SK-N-MC (cell line): ENCODE measurements around the gene ME3.
A peak's percentile ranks its signal among the peaks of the same experiment; 100 is the strongest.

Experiments
- DNase-seq: peaks from one replicate; pipeline ENCODE4 v3.0.0-alpha.2; 2011; ENCODE audit warnings: low read depth, low spot score
- H3K27ac ChIP-seq: fragments of 200-600 bp; sonication (generic); 2 replicates; pipeline ENCODE4 v1.5.1; 2016; ENCODE audit warnings: mixed run types
- H3K36me3 ChIP-seq: fragments of 200-600 bp; sonication (generic); 2 replicates; pipeline ENCODE4 v1.6.1; 2017; ENCODE audit warnings: antibody characterized with exemption, low read length, mixed read lengths; ENCODE audit not compliant: insufficient read depth
- H3K4me3 ChIP-seq: fragments of 200-600 bp; sonication (generic); 2 replicates; pipeline ENCODE4 v1.5.1; 2016
- H3K9ac ChIP-seq: fragments of 200-600 bp; sonication (generic); 2 replicates; pipeline ENCODE4 v1.8.0; 2017; ENCODE audit warnings: mixed run types, mixed read lengths; ENCODE audit not compliant: insufficient read length
- H3K9me3 ChIP-seq: fragments of 200-600 bp; sonication (generic); 2 replicates; pipeline ENCODE4 v1.6.1; 2017; ENCODE audit warnings: low read depth, mild to moderate bottlenecking, antibody characterized with exemption, low read length, moderate library complexity, mixed read lengths
- EZH2 ChIP-seq: fragments of 200-600 bp; sonication (generic); IDR thresholded peaks from one replicate; pipeline ENCODE4 v1.6.1; 2017; ENCODE audit warnings: antibody characterized with exemption
- FOXP2 ChIP-seq: optimal IDR thresholded peaks from 2 replicates; pipeline ENCODE3; 2011; ENCODE audit warnings: mild to moderate bottlenecking, moderate library complexity; ENCODE audit not compliant: insufficient read depth; ENCODE audit errors: extremely low read length, control extremely low read depth
- POLR2AphosphoS5 ChIP-seq: IDR thresholded peaks from 2 replicates; pipeline ENCODE4 v1.6.1; 2012; ENCODE audit warnings: mild to moderate bottlenecking, low read depth, low read length, borderline replicate concordance

The ME3 gene

DNA sequence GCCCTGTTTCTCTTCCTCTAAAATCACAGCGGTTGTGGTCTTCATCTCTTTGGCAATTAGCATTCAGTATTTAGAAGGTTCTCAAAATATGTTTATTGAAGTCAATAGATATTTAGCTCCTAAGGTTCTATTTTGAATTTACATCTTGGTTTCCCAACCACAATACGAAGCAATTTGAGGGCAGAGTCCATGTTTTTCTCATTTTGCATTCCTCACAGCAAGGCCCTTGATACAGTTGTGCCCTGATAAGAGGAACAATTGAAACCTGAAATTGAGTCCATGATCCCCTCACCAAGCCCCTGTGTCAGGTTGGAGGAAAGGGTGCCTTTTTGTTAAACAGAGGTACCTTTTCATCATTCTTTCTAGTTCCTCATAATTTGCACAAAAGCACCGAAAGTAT, 166.2 kb downstream of the ME3 start:
- DNase-seq: no peak
- Histone ChIP-seq H3K36me3 (no peaks in the 10 kb centered on the region), H3K9me3 (no peaks in the 10 kb centered on the region), H3K4me3 (no peak overlapping the region), H3K9ac (no peak overlapping the region), H3K27ac (no peak overlapping the region)
- no peak for TF ChIP-seq FOXP2
- TF ChIP-seq POLR2AphosphoS5: no peak
- no peak for TF ChIP-seq EZH2

DNA sequence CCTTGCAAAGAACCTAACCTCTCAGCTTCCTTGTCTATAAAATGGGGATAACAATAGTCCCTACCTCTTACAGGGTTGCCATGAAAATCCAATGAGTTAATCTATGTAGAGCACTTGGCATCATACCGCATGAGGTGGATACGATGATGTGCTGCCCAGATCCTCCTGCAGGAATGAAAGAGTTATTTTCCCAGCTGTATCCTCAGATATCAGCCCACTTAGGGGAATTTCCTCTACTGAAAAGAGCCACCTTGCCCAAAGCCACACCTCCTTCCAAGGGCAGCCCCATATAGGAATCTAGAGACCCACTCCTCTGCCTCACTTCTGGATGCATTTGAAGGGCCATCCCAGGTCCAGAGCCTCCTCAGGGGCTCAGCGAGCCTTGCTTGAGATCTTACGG, 169.3 kb downstream of the ME3 start:
- Histone ChIP-seq H3K9me3 (no peaks in the 10 kb centered on the region), H3K4me3 (no peak overlapping the region), H3K9ac (no peak overlapping the region), H3K36me3 (no peaks in the 10 kb centered on the region), H3K27ac (no peak overlapping the region)
- no peak for TF ChIP-seq POLR2AphosphoS5
- no peak for TF ChIP-seq FOXP2
- no peak for DNase-seq

DNA sequence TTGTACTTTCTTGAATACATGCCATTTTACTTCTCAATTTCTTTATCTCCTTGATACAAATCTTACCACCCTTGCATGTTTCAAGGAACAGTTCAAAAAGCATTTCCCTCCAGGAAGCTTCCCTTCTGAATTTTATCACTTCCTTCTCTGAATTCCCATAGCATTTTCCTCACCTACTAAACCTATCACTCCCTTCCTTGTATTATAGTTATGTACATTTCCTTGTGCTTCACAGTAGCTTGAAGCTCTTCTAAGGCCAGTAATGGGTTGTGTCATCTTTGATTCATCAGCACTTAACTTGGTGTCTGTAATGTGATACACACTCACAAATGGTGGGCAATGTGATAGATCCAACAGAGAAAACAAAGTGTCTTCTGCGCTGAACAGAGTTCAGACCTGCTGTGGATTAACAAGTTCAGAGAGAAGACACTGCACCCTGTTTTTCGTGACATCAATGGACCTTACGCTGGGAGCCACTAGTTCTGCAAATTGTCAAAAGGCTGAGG, 170.2 kb downstream of the ME3 start:
- Histone ChIP-seq H3K36me3 (no peaks in the 10 kb centered on the region), H3K27ac (peak overlapping the region; percentile 21; the same call in 1 of the 2 replicates), H3K4me3 (no peak overlapping the region), H3K9ac (no peak overlapping the region), H3K9me3 (no peaks in the 10 kb centered on the region)
- DNase-seq: no peak
- no peak for TF ChIP-seq EZH2
- TF ChIP-seq FOXP2: no peak
- no peak for TF ChIP-seq POLR2AphosphoS5

DNA sequence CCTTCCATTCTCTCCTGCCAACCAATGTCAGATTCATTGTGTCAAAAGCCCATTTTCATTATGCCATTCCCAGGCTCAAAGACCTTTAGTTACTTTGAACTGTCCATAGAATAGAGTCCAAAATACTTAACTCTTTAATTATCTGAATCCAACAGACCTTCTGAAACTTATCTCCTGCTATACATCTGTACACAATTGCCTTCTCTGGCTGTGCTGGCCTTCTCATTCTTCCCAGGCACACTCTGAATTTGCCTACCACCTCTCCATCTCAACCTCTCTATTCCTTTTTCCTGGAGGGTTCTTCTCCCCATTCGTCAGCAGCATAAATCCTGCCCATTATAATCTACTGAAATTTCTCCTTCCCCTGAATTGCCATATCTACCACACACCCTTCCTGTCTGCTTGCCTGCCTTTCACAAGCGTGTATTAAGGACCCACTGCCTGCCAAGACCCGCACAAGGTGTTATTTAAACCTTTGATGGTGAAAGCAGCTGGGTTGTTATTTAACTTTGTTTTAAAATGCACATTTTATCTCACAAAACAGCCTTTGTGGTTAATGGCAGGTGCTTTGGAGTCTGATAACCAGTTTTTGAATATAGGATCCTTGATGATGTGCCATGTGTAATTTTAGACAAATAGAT, 171.8 kb downstream of the ME3 start:
- Histone ChIP-seq H3K9me3 (no peaks in the 10 kb centered on the region), H3K36me3 (no peaks in the 10 kb centered on the region), H3K9ac (no peak overlapping the region), H3K27ac (no peak overlapping the region), H3K4me3 (no peak overlapping the region)
- DNase-seq: no peak
- no peak for TF ChIP-seq POLR2AphosphoS5
- TF ChIP-seq EZH2: no peak
- no peak for TF ChIP-seq FOXP2

DNA sequence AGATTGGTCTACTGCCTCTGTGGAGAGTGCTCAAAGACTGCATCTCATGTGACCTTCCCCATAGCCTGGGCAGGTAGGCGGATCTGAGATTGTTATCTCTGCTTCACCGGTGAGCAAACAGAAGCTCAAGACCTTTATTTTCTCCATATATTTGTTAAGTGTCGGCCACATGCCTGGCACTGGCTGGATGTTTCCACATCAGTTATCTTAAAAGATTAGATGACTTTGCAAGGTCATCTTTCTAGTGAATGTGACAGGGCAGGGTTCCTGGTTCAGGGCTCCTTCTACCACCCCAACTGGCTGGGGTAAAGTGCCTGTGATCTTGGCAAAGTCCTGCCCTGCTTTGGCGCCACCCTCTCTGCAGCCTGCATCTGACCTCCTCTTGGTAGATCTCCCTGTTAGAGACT, 172.7 kb downstream of the ME3 start:
- no peak overlapping the region for H3K9ac ChIP-seq
- no peaks in the 10 kb centered on the region for H3K9me3 ChIP-seq
- no peak overlapping the region for H3K4me3 ChIP-seq
- no peak for DNase-seq
- H3K27ac ChIP-seq: no peak overlapping the region
- H3K36me3 ChIP-seq: no peaks in the 10 kb centered on the region
- TF ChIP-seq EZH2 (no peak), POLR2AphosphoS5 (no peak), FOXP2 (no peak)

DNA sequence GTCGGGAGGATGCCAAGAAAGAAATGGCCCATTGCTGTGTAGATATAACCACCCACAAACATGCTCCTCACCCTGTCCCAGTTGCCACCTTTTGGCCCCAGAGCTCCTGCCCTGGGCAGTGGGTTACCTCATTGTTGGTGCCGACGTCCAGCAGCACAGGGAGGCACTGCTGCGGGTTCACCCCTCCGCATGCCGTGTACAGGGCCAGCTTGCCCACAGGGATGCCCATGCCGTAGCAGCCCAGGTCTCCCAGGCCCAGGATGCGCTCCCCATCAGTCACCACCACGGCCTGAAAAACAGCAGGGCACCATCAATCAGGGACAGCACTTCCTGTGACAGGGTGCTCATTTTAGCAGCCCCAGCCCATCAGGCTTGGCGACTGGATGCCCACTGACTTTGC, 174.6 kb downstream of the ME3 start:
- no peak for DNase-seq
- Histone ChIP-seq H3K4me3 (no peak overlapping the region), H3K9ac (no peak overlapping the region), H3K36me3 (no peaks in the 10 kb centered on the region), H3K9me3 (no peaks in the 10 kb centered on the region), H3K27ac (no peak overlapping the region)
- no peak for TF ChIP-seq EZH2
- no peak for TF ChIP-seq FOXP2
- no peak for TF ChIP-seq POLR2AphosphoS5

DNA sequence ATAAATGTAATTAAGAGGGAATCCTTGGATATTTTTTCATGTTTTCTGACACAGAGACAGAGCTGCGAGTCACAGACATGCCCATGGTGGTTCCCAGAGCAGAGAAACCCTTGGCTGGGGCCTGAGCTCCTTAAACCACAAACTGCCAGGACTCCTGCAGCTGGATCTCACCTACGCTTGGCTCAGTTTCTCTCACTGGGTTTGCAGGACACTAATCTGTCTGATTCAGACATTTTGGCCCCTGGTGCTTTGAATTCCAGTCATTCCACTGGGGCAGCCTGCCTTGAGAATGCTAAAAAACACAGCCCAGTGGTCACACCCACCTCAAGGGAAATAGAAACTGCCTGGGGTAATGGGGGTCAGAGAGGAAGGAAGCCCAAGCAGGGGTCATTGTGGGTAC, 175.1 kb downstream of the ME3 start:
- Histone ChIP-seq H3K4me3 (no peak overlapping the region), H3K9ac (no peak overlapping the region), H3K27ac (no peak overlapping the region), H3K36me3 (no peaks in the 10 kb centered on the region), H3K9me3 (no peaks in the 10 kb centered on the region)
- DNase-seq: no peak
- TF ChIP-seq POLR2AphosphoS5 (no peak), EZH2 (no peak), FOXP2 (no peak)

DNA sequence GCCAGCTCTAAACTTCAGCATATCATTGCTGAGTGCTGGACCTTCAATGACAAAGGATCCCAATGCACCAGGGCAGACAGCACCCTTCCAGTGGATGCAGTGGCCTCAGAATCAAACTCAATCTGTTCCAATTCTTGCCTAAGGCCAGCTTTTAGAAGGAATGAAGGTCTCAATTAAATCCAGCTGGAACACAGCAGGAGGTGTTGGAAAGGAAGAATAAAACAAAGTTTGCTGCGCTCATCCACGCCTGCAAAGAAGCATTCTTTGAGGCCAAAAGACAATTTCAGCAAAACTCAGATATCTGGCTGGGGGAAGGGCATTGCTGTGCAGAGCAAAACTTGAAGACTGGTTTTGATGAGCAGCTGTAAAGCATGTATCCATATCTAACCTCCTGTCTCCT, 177.1 kb downstream of the ME3 start:
- peak; percentile 59 for DNase-seq

DNA sequence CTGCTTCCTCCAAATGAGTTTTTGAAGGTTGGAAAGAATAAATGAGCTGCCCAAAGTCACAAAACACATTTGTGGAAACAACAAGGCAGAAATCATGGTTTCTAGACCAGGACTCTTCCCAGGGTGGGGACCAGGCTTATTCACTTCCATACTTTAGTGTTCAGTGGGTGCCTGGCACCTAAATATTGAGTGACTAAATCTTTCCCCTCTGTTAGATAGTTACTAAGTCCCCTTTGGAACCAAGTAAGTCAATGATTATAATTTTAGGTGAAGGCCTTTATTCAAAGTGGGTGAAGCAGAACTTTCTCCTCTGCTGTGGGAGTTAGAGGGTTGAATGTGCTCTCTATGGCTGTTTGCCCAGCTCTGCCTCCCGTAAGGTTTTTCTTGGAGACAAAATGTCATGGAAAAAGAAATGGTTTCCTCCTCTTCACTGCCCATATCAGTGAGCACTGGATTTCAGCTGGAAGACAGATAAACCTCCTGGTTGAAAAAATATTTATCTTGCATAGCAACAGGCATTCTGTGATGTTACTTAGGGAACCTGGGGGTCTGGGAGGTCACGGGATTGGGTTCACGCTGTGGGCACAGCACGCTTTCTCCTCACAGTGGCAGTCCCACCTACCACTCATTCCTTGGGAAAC, 179.9 kb downstream of the ME3 start:
- no peak overlapping the region for H3K4me3 ChIP-seq
- no peaks in the 10 kb centered on the region for H3K36me3 ChIP-seq
- H3K27ac ChIP-seq: no peak overlapping the region
- H3K9ac ChIP-seq: no peak overlapping the region
- TF ChIP-seq EZH2 (no peak), POLR2AphosphoS5 (no peak), FOXP2 (no peak)
- H3K9me3 ChIP-seq: no peaks in the 10 kb centered on the region
- DNase-seq: no peak

More for the DNA sequence above, 177.1 kb downstream of the ME3 start:
- Histone ChIP-seq H3K4me3 (peak overlapping the region; percentile 0; the same call in 1 of the 2 replicates), H3K9ac (no peak overlapping the region), H3K27ac (no peak overlapping the region), H3K36me3 (no peaks in the 10 kb centered on the region), H3K9me3 (no peaks in the 10 kb centered on the region)
- TF ChIP-seq EZH2 (no peak), FOXP2 (no peak), POLR2AphosphoS5 (no peak; the same call in 1 of the 2 replicates)
